ENCODE measurements around the gene TBC1D13. TPM values are rescaled to one million over a fixed set of nuclear protein-coding genes. Genes with fewer than 3 reads are reported as not detected.

Gene TBC1D13
- total and polyA plus RNA-seq, 2 of the 13 experiments (the other 11 are each of a cell fraction or from before 2014, with no cell fraction given), result 17.9 to 19.7 TPM

DNA sequence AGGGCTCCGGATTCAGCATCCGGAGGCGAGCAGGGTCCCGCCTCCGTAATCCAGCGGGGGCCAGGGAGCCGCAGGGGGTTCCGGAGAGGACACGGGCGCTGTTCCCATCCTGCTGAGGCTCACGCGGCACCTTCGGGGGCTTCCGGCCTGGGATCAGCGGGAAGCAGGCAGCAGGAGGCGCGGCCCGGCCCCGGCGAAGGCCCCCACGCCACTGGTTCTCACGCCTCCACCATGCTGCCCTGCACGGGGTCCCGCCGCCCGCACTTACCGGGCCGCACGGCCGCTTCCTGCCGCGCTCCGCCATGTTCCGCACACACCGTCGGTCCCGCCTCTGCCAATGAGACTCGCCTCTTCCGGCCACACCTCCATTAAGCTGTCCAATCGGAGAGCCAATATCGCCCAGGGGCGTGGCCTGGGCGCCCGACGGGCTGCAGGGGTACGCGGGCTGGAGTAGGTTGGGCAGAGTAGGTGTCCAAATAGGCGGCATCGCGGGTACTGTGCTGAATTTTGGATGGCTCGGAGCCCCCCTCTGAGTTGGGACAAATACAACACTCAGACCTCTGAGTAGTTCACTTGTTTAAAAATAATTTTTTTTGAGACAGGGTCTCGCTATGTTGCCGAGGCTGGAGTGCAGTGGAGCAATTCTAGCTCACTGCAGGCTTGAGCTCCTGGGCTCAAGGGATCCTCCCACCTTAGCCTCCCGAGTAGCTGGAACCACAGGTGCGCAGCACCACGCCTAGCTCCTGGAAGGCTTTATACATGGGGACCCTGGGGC, 42.6 kb downstream of the TBC1D13 start, which contains the start of gene SPOUT1 (continued):
- TF ChIP-seq, protein P1, sequence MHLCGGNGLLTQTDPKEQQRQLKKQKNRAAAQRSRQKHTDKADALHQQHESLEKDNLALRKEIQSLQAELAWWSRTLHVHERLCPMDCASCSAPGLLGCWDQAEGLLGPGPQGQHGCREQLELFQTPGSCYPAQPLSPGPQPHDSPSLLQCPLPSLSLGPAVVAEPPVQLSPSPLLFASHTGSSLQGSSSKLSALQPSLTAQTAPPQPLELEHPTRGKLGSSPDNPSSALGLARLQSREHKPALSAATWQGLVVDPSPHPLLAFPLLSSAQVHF (CRISPR knock-in tag; IDR thresholded peaks at IDR 0.05), result peak; percentile 78; the same call in 1 of the 2 replicates
- TF ChIP-seq ATF5 (CRISPR knock-in tag; IDR thresholded peaks at IDR 0.05; ENCODE audit: low read depth) (0 out of 2 replicates have a peak, but pooled peaks have one; percentile 57), ZNF546 (CRISPR knock-in tag; conservative IDR thresholded peaks at IDR 0.05) (0 out of 2 replicates have a peak, but pooled peaks have one; percentile 20), ZNF589 (CRISPR knock-in tag; conservative IDR thresholded peaks at IDR 0.05) (0 out of 2 replicates have a peak, but pooled peaks have one; percentile 70), ZNF782 (CRISPR knock-in tag; IDR thresholded peaks at IDR 0.05; ENCODE audit: borderline replicate concordance) (peak; percentile 84; the same call in 1 of the 2 replicates), FOSL1 (CRISPR knock-in tag; IDR thresholded peaks at IDR 0.05; ENCODE audit: borderline replicate concordance) (peak; percentile 35; the same call in 1 of the 2 replicates), SMARCE1 (IDR thresholded peaks at IDR 0.05; ENCODE audit: borderline replicate concordance) (no peak), KAT2B (IDR thresholded peaks at IDR 0.05; ENCODE audit: borderline replicate concordance, low read depth, low read length) (no peak), GATAD2A (CRISPR knock-in tag; IDR thresholded peaks at IDR 0.05) (no peak), ESRRA (CRISPR knock-in tag; IDR thresholded peaks at IDR 0.05; ENCODE audit: low read depth) (no peak), ZNF20 (CRISPR knock-in tag; IDR thresholded peaks at IDR 0.05) (no peak), TP53 (CRISPR knock-in tag; conservative IDR thresholded peaks at IDR 0.05) (no peak), ZNF224 (CRISPR knock-in tag; IDR thresholded peaks at IDR 0.05) (no peak), MXI1 (IDR thresholded peaks at IDR 0.05; ENCODE audit: borderline replicate concordance, low read depth, low read length) (peak; percentile 91; the same call in 1 of the 3 replicates), ZNF720 (CRISPR knock-in tag; IDR thresholded peaks at IDR 0.05) (no peak), ZBTB14 (CRISPR knock-in tag; IDR thresholded peaks at IDR 0.05) (peak; percentile 54; the same call in 1 of the 2 replicates), DMAP1 (CRISPR knock-in tag; IDR thresholded peaks at IDR 0.05) (peak; percentile 88; the same call in 1 of the 2 replicates), MTA1 (CRISPR knock-in tag; IDR thresholded peaks at IDR 0.05; ENCODE audit: borderline replicate concordance) (peak; percentile 18; the same call in 1 of the 2 replicates), NFIC (IDR thresholded peaks at IDR 0.05; ENCODE audit: low read length) (no peak), GLI4 (CRISPR knock-in tag; IDR thresholded peaks at IDR 0.05; ENCODE audit: borderline replicate concordance) (no peak), ZNF121 (CRISPR knock-in tag; IDR thresholded peaks at IDR 0.05) (no peak), ZNF556 (CRISPR knock-in tag; IDR thresholded peaks at IDR 0.05; ENCODE audit: borderline replicate concordance) (peak; percentile 33; the same call in 1 of the 2 replicates)
- TF ChIP-seq, protein P2, sequence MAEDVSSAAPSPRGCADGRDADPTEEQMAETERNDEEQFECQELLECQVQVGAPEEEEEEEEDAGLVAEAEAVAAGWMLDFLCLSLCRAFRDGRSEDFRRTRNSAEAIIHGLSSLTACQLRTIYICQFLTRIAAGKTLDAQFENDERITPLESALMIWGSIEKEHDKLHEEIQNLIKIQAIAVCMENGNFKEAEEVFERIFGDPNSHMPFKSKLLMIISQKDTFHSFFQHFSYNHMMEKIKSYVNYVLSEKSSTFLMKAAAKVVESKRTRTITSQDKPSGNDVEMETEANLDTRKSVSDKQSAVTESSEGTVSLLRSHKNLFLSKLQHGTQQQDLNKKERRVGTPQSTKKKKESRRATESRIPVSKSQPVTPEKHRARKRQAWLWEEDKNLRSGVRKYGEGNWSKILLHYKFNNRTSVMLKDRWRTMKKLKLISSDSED (CRISPR knock-in tag; IDR thresholded peaks at IDR 0.05), result no peak
- TF ChIP-seq, protein P3, sequence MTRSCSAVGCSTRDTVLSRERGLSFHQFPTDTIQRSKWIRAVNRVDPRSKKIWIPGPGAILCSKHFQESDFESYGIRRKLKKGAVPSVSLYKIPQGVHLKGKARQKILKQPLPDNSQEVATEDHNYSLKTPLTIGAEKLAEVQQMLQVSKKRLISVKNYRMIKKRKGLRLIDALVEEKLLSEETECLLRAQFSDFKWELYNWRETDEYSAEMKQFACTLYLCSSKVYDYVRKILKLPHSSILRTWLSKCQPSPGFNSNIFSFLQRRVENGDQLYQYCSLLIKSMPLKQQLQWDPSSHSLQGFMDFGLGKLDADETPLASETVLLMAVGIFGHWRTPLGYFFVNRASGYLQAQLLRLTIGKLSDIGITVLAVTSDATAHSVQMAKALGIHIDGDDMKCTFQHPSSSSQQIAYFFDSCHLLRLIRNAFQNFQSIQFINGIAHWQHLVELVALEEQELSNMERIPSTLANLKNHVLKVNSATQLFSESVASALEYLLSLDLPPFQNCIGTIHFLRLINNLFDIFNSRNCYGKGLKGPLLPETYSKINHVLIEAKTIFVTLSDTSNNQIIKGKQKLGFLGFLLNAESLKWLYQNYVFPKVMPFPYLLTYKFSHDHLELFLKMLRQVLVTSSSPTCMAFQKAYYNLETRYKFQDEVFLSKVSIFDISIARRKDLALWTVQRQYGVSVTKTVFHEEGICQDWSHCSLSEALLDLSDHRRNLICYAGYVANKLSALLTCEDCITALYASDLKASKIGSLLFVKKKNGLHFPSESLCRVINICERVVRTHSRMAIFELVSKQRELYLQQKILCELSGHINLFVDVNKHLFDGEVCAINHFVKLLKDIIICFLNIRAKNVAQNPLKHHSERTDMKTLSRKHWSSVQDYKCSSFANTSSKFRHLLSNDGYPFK (CRISPR knock-in tag; IDR thresholded peaks at IDR 0.05; ENCODE audit: borderline replicate concordance), result peak; percentile 78
